ENCODE results near the gene EHF.

DNA sequence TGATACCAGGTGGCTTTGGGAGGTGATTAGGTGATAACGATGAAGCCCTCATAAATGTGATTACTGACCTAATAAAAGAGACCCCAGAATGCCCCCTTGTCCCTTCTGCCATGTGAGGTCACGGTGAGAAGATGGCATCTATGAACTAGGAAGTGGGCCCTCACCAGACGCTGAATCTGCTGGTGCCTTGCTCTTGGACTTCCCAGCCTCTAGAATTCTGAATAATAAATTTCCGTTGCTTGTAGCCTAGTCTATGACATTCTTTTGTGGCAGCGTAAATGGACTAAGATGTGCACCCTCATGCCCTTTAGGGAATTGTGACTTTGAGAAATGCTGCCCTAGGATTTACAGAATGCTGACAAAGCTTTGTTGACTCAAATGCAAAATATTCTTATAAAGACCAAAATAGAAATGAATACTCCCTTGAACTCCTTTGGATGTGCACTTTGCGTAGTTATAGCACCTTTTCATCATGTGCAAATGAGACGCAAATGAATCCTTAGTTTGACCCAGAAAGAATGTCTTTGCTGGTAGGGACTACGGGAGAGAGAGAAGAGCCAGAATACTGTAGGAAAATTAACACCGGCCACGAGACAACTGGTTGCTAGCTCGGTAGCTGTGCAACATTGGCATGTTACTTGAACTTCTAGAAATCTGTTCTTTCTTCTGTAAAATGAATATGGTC, 24.8 kb upstream of the EHF start:
- TF ChIP-seq, protein P1, sequence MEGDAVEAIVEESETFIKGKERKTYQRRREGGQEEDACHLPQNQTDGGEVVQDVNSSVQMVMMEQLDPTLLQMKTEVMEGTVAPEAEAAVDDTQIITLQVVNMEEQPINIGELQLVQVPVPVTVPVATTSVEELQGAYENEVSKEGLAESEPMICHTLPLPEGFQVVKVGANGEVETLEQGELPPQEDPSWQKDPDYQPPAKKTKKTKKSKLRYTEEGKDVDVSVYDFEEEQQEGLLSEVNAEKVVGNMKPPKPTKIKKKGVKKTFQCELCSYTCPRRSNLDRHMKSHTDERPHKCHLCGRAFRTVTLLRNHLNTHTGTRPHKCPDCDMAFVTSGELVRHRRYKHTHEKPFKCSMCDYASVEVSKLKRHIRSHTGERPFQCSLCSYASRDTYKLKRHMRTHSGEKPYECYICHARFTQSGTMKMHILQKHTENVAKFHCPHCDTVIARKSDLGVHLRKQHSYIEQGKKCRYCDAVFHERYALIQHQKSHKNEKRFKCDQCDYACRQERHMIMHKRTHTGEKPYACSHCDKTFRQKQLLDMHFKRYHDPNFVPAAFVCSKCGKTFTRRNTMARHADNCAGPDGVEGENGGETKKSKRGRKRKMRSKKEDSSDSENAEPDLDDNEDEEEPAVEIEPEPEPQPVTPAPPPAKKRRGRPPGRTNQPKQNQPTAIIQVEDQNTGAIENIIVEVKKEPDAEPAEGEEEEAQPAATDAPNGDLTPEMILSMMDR (IDR thresholded peaks at IDR 0.05): no peak
- TF ChIP-seq POLR2A (IDR thresholded peaks at IDR 0.05): no peak

All from body of pancreas (tissue), 4 donors.